HG02763 (cell line): ENCODE measurements around the gene CDS1.
"Not testable (repeated sequence)": the region's sequence is repeated elsewhere in the genome, so short reads cannot be mapped to it uniquely, and the experiment has no call there.

ENCODE experiments used
- ATAC-seq: cut with Tn5 transposase; IDR thresholded peaks from one replicate; pipeline ENCODE4 v1.9.1; 2021; ENCODE audit warnings: mild to moderate bottlenecking, moderate library complexity; ENCODE audit not compliant: unreplicated experiment

CDS1 gene

GRCh38 chr4:84606645-84607044 is 23.7 kb downstream of the CDS1 start:
- no peak for ATAC-seq

- no peak for ATAC-seq
Observed at GRCh38 chr4:84611531-84611930, 28.6 kb downstream of the CDS1 start.

DNA sequence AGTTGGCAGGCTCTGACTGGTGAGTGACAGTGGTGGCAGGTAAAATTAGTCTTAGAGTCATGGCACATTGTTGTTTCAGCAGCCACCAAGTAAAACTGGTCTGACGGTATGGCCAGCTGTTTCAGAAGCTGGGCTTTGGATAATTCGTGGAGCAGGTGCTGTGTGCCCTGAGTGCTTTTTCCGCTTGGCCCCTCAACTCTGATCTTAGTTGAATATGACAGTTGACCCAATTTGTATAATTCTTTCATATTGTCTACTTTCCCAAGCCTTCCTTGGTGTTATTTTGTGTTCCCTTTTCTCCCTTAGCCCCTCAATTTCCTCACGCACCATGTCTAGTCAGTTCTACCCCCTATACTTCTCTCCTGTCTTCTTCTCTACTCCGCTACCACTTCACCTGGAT is 32.0 kb downstream of the CDS1 start:
- no peak for ATAC-seq

DNA sequence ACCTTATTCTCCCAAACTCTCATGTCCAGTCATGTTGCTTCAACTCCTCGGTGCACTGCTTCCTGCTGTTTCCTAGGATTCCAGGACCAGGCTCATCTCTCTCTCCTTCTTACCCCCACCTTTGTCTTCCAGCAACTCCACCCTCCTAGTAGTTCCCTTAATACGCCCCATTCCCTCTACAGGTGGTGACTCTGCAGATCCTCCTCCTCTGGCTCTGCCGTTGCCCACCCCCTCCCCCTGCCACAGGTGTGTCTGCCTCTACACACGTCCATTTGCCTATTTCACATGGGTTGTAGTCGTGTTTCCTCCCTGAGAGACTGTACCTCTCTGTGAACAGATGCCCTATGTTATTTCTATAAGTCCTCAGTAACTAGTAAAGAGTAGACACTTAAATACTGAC is 32.4 kb downstream of the CDS1 start:
- ATAC-seq = no peak

DNA sequence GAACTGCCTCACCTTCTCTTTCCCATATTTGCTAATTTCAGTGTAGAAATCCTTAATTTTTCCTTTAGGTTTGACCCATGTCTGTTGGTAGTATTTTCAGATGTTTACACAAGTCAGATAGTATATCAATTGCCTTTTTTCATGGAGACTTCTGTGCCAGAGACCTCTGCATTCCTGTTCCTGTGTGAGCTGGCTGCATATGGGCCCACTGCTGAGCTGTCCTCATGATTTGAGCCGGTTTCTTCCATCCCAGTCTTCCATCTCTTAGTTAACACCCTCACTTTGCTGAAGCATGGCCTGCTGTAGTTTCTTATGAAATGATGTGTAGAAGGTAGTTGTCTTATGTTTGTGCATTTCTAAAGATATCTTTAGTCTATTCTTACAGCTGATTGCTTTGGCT is 40.0 kb downstream of the CDS1 start:
- ATAC-seq = no peak

DNA sequence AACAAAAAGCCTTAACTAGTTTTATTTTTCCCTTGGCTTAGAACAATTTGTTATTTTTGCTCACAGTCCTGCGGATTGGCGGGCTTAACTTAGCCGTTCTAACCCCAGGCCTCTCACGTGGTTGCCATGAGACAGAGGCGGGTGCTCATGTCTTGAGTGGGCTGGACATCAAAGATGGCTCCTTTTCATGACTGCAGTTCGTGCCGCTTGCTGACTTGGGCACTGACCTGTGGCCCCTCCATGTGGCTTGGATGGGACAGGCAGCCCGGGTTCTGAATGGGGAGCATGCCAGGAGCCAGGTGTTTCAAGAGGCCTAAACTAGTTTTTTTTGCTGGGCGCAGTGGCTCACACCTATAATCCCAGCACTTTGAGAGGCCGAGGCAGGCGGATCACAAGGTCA is 40.7 kb downstream of the CDS1 start:
- ATAC-seq = no peak

- ATAC-seq = no peak
Observed at GRCh38 chr4:84626673-84627072, 43.7 kb downstream of the CDS1 start.

GRCh38 chr4:84631573-84631972 is 48.6 kb downstream of the CDS1 start:
- ATAC-seq = no peak

DNA sequence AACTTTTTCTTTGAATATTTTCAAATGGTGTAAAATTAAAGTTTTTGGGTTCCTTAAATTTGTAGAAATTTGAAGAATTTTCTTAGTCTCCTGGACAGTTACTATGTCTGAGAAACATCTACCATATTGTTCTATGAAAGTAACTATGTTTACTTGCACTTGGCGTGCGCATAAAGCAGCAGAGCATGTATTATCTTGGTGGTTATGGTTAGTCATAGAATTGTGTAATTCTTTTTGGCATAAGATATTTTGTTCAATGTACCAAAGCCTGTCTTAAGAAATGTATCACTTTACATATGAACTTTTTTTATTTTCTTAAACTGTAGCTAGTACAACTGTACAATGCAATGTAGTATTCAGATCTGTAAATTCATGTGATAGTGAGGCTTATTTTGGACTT is 49.2 kb downstream of the CDS1 start:
- no peak for ATAC-seq

DNA sequence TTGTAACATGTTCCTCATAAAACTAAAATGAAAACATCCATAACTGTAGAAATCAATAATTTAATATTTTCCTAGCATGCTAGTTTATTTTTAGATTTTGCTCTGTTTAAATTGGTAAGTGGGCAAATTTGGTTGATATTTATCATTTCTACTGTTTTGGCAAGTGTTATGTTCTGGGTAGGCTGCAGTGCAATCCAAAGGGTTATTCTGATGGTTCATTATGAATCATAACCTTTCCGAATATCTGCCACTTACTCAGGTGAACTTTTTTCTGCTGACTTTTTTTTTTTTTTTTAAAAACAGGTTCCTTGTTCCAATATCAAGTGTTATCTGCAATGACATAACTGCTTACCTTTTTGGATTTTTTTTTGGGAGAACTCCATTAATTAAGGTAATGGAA is 52.0 kb downstream of the CDS1 start:
- no peak for ATAC-seq

GRCh38 chr4:84638092-84638491 is 55.2 kb downstream of the CDS1 start:
- ATAC-seq = no peak

GRCh38 chr4:84639145-84639544 is 56.2 kb downstream of the CDS1 start:
- no peak for ATAC-seq

DNA sequence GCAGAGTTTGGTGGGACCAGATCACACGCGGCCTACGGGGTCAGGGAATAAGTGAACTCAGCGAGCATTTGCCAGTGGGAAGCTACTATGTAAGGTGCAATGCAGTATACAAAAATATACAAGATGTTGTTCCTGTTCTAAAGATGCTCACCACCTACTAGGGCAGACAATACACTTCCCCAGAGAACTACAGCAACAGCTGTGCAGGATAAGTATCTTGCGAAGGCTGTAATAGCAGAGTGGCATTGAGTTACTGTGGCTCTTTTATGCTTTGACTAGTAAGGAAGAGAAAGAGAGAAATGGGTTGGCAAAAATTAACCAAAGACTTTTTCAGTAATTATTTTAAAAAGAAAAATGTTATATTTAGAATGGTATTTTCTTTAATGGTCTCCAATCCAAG is 61.2 kb downstream of the CDS1 start:
- no peak for ATAC-seq

DNA sequence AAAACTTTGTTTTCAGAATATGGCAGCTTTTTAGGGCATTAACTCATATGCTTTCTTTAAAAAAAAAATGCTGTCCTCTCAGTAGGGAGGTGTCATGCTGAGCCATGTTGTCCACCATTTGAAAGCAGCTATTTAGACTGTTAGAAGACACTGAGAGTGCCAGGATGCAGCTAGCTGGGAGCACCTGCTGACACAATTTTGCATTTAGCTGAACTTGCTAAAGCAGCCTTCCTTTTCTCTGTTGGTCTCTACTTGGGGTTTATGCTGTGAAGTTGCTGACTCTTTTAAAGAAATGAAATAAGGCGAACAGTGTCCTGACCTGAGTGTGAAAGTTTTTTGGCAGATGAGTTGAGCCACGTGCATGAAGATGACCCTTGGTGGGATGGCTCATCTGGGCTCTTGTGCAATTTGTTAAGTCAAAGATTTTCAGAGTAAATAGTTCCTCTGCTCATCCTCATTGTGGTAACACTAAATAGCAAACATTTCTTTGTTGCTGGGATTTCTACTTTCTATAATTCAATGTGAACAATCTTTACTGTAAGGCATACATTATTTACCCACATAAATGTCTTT is 64.5 kb downstream of the CDS1 start:
- ATAC-seq = no peak

DNA sequence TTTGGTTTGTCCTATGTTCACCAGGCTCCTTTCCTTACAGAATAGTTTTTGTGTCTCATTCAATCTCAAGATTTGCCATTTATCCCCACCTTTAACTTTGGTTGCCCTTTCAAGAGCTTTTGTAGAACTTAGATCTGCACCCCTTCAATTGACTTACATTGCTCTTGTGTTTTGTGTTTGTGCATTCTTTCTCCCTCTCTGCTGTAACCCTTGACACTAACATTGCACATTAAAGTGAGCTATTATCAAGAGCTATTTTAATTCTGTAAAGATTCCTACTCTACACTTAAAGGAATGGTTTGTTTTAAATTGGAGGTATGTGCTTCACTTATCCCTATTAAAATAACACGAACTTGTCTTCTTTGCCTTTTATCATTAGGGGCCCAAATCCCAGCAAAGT is 65.3 kb downstream of the CDS1 start:
- ATAC-seq = no peak

DNA sequence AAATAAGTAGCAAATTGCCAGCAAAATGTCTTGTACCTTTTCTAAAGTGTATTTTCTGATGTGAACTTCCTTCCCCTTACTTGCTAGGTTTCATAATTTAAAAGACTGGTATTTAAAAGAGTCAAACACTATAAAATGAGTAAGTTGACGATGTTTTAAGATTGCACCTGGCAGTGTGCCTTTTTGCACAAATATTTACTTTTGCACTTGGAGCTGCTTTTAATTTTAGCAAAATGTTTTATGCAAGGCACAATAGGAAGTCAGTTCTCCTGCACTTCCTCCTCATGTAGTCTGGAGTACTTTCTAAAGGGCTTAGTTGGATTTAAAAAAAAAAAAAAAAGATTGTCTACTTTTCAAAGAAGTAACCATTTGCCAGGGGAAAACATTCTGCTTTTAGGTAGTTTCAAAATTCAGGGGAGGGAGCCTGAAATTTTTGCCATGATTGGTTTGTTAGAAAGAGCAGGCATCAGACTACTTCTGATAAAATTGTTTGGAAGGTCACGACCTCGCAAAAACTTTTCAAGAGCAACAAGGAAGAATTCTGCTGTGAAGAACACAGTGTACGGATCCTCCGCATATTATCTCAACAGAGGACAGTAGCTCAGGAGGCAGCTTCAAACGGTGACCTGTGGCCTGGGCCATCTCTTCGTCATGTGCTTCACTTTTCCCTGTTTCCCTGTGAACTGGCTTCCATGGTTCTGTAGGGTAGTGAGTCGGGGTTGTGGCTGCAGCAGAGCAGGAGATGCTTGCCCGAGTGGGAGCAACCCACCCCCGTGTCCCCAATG is 66.1 kb downstream of the CDS1 start:
- no peak for ATAC-seq

DNA sequence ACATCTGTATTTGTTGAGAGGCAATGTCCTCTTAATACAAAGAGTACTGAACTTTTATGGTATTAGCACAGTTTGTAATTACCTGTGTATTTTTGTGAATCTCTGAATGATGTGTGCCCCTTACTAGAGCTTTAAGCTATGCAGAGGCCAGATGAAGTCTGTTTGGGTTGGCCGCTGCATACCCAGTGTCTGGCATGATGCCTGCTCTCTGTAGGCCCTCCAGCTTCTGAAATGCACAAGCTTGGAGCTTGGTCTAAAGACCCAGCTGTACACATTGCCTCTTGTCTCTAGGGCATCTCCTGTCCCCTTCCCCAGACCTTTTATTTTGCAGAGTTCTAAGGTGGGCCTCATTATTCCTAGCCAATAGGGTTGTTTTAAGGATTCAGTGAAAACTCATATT is 68.6 kb downstream of the CDS1 start:
- no peak for ATAC-seq

GRCh38 chr4:84652478-84652877 is 69.6 kb downstream of the CDS1 start:
- ATAC-seq = no peak

DNA sequence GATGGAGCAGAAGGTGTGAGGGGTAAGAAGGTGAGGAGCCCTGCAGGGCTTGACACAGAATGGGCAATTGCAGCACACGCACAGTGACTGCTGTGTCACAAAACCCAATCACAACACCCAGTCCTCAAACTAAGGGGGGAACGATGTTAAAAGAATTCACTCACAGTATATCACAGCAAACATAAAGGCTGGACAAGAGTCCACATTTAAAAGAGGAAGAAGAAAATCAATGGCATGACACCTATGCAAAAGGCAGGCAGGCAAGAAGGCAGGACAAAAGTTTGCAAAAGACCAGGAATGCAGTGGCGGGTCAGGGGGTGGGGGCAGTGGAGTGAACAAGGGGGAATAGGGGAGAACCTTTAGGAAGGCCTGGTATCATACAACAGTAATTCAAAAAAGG is 77.7 kb downstream of the CDS1 start:
- no peak for ATAC-seq

GRCh38 chr4:84661191-84661939 is 78.4 kb downstream of the CDS1 start:
- no peak for ATAC-seq

GRCh38 chr4:84664767-84665166 is 81.8 kb downstream of the CDS1 start:
- ATAC-seq = not testable (repeated sequence)

- no peak for ATAC-seq
Observed at GRCh38 chr4:84666439-84666838, 83.5 kb downstream of the CDS1 start.
